HEK293 (cell line): ENCODE results near the gene CSF2.

ENCODE experiments used
- CTCF ChIA-PET: fragments of 350-600 bp; formaldehyde crosslinking; extraction: SDS; loops from one replicate; lab custom pipeline; 2021; ENCODE audit warnings: antibody characterized with exemption; lab: Yijun Ruan, JAX
- POLR2A ChIA-PET: fragments of 300-600 bp; formaldehyde crosslinking; extraction: SDS; loops from one replicate; lab custom pipeline; 2020; ENCODE audit warnings: antibody characterized with exemption, inconsistent platforms; lab: Yijun Ruan, JAX
- H3K27ac ChIP-seq: fragments of 200-500 bp; sonication (Bioruptor generic); 2 replicates; pipeline ENCODE4 v1.5.1; 2014; ENCODE audit warnings: low read depth, low read length, control low read depth, inconsistent platforms; ENCODE audit errors: extremely low read depth
- H3K36me3 ChIP-seq, 2 experiments: fragments of 200-500 bp in 1 of 2; sonication (Bioruptor generic) in 1 of 2; 1 replicate in 1 of 2; 2 replicates in 1 of 2; pipeline ENCODE4 v1.5.1; 2014 to 2017; ENCODE audit warnings: inconsistent platforms in 2 of 2, low read length in 2 of 2; ENCODE audit not compliant: control insufficient read depth in 2 of 2, insufficient read depth in 1 of 2
- H3K4me1 ChIP-seq: fragments of 200-500 bp; sonication (Bioruptor generic); 2 replicates; pipeline ENCODE4 v1.5.1; 2014; ENCODE audit warnings: mild to moderate bottlenecking, low read length, inconsistent platforms; ENCODE audit not compliant: control insufficient read depth, insufficient read depth
- H3K4me3 ChIP-seq: 2 replicates; pipeline ENCODE4 v1.5.1; 2011; ENCODE audit warnings: low read depth, mild to moderate bottlenecking, control low read depth, low read length, moderate library complexity
- H3K9me3 ChIP-seq: fragments of 200-500 bp; sonication (Bioruptor generic); 2 replicates; pipeline ENCODE4 v1.5.1; 2014; ENCODE audit warnings: low read depth, low read length, inconsistent platforms; ENCODE audit not compliant: control insufficient read depth, insufficient read depth
- EGR2 ChIP-seq: fragments of 450-650 bp; formaldehyde crosslinking; IDR thresholded peaks from 2 replicates; pipeline ENCODE4 v1.5.1; 2016; ENCODE audit warnings: low read depth, missing biosample characterization, missing genetic modification characterization
- ZNF157 ChIP-seq: fragments of 450-650 bp; formaldehyde crosslinking; IDR thresholded peaks from 2 replicates; pipeline ENCODE4 v1.5.1; 2016; ENCODE audit warnings: missing biosample characterization, missing genetic modification characterization
- ZNF184 ChIP-seq: fragments of 450-650 bp; IDR thresholded peaks from 2 replicates; pipeline ENCODE4 v1.5.1; 2018; ENCODE audit warnings: missing biosample characterization, mild to moderate bottlenecking, missing genetic modification characterization
- ZNF202 ChIP-seq: fragments of 450-650 bp; formaldehyde crosslinking; IDR thresholded peaks from 2 replicates; pipeline ENCODE4 v1.5.1; 2016; ENCODE audit warnings: missing biosample characterization, missing genetic modification characterization, borderline replicate concordance
- ZNF239 ChIP-seq: fragments of 450-650 bp; formaldehyde crosslinking; IDR thresholded peaks from 2 replicates; pipeline ENCODE4 v1.5.1; 2016; ENCODE audit warnings: missing biosample characterization, missing genetic modification characterization
- ZNF302 ChIP-seq: fragments of 450-650 bp; formaldehyde crosslinking; IDR thresholded peaks from 2 replicates; pipeline ENCODE4 v1.5.1; 2016; ENCODE audit warnings: missing biosample characterization, missing genetic modification characterization, low read depth
- ZNF350 ChIP-seq: fragments of 450-650 bp; formaldehyde crosslinking; IDR thresholded peaks from 2 replicates; pipeline ENCODE4 v1.5.0; 2017; ENCODE audit warnings: missing biosample characterization, mild to moderate bottlenecking, missing genetic modification characterization
- ZNF404 ChIP-seq: fragments of 450-650 bp; formaldehyde crosslinking; IDR thresholded peaks from 2 replicates; pipeline ENCODE4 v1.5.1; 2017; ENCODE audit warnings: missing biosample characterization, missing genetic modification characterization
- ZNF426 ChIP-seq: fragments of 450-650 bp; formaldehyde crosslinking; IDR thresholded peaks from 2 replicates; pipeline ENCODE4 v1.5.1; 2017; ENCODE audit warnings: missing biosample characterization, missing genetic modification characterization, mild to moderate bottlenecking, inconsistent platforms, moderate library complexity
- ZNF558 ChIP-seq: fragments of 450-650 bp; formaldehyde crosslinking; IDR thresholded peaks from 2 replicates; pipeline ENCODE4 v1.5.1; 2016; ENCODE audit warnings: missing biosample characterization, missing genetic modification characterization
- ZNF596 ChIP-seq: fragments of 450-650 bp; IDR thresholded peaks from 2 replicates; pipeline ENCODE4 v1.5.0; 2018; ENCODE audit warnings: missing biosample characterization, mild to moderate bottlenecking, missing genetic modification characterization, moderate library complexity
- ZNF610 ChIP-seq: fragments of 450-650 bp; formaldehyde crosslinking; IDR thresholded peaks from 2 replicates; pipeline ENCODE4 v1.5.1; 2016; ENCODE audit warnings: missing biosample characterization, missing genetic modification characterization, borderline replicate concordance
- TF ChIP-seq, protein P1 (sequence below): fragments of 450-650 bp; formaldehyde crosslinking; conservative IDR thresholded peaks from 2 replicates; pipeline ENCODE4 v1.5.1; 2016; ENCODE audit warnings: low read depth, missing biosample characterization, missing genetic modification characterization
- TF ChIP-seq, protein P2 (sequence below): IDR thresholded peaks from 2 replicates; pipeline ENCODE4 v1.6.1; 2011; ENCODE audit warnings: mild to moderate bottlenecking, low read depth, low read length, borderline replicate concordance
- TF ChIP-seq, protein P3 (sequence below): fragments of 450-650 bp; formaldehyde crosslinking; IDR thresholded peaks from 2 replicates; pipeline ENCODE4 v1.5.1; 2016; ENCODE audit warnings: missing biosample characterization, missing genetic modification characterization
- TF ChIP-seq, protein P4 (sequence below): fragments of 450-650 bp; formaldehyde crosslinking; IDR thresholded peaks from 2 replicates; pipeline ENCODE4 v1.5.1; 2016; ENCODE audit warnings: missing biosample characterization, missing genetic modification characterization
- TF ChIP-seq, protein P5 (sequence below): fragments of 450-650 bp; formaldehyde crosslinking; IDR thresholded peaks from 2 replicates; pipeline ENCODE4 v1.5.1; 2016; ENCODE audit warnings: missing biosample characterization, missing genetic modification characterization, low read depth

The CSF2 gene

DNA sequence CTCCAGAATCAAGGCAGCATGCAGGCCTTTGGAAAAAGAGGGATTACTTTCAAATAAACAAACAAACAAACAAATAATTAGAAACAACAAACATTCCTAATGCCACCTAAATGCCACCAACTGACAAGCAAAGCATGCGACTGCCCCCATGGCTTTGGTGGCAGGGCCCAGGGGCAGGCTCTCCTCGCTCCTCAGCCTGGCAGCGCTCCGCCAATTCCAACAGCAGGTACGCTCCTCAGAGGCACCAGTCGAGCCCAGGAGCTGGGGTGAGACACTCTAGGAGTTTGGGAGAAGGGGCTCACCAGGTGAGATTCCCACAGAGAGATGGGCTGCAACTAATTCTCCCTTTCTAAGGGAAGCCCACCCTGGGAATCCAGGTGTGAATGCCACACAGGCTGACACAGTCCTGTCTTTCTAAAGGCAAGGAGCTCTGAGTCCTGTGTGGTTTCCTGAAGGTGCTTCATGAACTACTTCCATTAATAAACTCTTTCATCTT lies 27.8 kb downstream of the CSF2 start:
- ChIA-PET POLR2A (no interaction called here), CTCF (no interaction called here)
- Histone ChIP-seq H3K36me3 (no peaks in the 10 kb centered on the region), H3K27ac (no peak overlapping the region), H3K9me3 (no peaks in the 10 kb centered on the region), H3K4me3 (no peak overlapping the region), H3K4me1 (peaks cover 3% of the 10 kb centered on the region; the same call in 1 of the 2 replicates)
- TF ChIP-seq, protein P1, sequence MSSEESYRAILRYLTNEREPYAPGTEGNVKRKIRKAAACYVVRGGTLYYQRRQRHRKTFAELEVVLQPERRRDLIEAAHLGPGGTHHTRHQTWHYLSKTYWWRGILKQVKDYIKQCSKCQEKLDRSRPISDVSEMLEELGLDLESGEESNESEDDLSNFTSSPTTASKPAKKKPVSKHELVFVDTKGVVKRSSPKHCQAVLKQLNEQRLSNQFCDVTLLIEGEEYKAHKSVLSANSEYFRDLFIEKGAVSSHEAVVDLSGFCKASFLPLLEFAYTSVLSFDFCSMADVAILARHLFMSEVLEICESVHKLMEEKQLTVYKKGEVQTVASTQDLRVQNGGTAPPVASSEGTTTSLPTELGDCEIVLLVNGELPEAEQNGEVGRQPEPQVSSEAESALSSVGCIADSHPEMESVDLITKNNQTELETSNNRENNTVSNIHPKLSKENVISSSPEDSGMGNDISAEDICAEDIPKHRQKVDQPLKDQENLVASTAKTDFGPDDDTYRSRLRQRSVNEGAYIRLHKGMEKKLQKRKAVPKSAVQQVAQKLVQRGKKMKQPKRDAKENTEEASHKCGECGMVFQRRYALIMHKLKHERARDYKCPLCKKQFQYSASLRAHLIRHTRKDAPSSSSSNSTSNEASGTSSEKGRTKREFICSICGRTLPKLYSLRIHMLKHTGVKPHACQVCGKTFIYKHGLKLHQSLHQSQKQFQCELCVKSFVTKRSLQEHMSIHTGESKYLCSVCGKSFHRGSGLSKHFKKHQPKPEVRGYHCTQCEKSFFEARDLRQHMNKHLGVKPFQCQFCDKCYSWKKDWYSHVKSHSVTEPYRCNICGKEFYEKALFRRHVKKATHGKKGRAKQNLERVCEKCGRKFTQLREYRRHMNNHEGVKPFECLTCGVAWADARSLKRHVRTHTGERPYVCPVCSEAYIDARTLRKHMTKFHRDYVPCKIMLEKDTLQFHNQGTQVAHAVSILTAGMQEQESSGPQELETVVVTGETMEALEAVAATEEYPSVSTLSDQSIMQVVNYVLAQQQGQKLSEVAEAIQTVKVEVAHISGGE (tag by site-specific recombination) = no peak
- TF ChIP-seq ZNF350 (tag by site-specific recombination) (no peak), ZNF157 (tag by site-specific recombination) (no peak), ZNF610 (tag by site-specific recombination) (no peak)
- TF ChIP-seq, protein P2, sequence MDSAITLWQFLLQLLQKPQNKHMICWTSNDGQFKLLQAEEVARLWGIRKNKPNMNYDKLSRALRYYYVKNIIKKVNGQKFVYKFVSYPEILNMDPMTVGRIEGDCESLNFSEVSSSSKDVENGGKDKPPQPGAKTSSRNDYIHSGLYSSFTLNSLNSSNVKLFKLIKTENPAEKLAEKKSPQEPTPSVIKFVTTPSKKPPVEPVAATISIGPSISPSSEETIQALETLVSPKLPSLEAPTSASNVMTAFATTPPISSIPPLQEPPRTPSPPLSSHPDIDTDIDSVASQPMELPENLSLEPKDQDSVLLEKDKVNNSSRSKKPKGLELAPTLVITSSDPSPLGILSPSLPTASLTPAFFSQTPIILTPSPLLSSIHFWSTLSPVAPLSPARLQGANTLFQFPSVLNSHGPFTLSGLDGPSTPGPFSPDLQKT = no peak
- TF ChIP-seq, all 188 proteins: peak for 0

DNA sequence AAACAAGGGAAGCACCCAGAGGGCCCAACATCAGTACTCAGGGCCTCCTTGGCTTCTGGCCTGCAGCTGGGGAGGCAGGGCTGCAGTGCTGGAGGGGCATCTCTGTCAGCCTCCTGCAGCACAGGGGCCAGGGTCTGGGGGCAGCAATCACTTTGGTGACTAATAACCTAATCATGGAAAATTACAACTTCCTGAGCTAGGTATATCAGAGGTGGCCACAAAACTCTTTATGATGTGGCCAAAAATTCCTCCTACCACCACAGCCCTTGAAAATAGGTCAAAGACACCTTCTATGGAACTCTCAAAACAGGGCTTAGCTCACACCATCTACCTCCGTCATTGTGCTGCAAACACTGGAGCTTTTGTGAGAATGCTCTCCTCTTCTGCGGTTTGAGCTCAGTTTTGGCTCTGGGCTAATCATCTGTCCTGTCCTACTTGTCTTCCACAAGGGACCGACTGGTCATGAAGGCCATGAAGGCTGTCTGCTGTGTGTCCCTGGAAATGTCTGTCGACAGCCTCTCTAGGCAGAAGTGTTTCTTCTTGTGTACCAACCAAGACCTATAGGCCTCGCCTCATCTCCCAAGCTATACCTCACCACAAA lies 28.6 kb downstream of the CSF2 start:
- Histone ChIP-seq H3K4me3 (no peak overlapping the region), H3K9me3 (no peaks in the 10 kb centered on the region), H3K36me3 (no peaks in the 10 kb centered on the region), H3K4me1 (peaks cover 3% of the 10 kb centered on the region; the same call in 1 of the 2 replicates), H3K27ac (no peak overlapping the region)
- TF ChIP-seq ZNF302 (tag by site-specific recombination) = no peak
- no peak for TF ChIP-seq ZNF184 (tag by site-specific recombination)
- no peak for TF ChIP-seq ZNF202 (tag by site-specific recombination)
- no peak for TF ChIP-seq ZNF558
- TF ChIP-seq, protein P3, sequence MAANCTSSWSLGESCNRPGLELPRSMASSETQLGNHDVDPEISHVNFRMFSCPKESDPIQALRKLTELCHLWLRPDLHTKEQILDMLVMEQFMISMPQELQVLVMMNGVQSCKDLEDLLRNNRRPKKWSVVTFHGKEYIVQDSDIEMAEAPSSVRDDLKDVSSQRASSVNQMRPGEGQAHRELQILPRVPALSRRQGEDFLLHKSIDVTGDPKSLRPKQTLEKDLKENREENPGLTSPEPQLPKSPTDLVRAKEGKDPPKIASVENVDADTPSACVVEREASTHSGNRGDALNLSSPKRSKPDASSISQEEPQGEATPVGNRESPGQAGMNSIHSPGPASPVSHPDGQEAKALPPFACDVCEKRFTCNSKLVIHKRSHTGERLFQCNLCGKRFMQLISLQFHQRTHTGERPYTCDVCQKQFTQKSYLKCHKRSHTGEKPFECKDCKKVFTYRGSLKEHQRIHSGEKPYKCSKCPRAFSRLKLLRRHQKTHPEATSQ (tag by site-specific recombination) = no peak
- TF ChIP-seq ZNF239 = no peak
- TF ChIP-seq ZNF596 (tag by site-specific recombination) = no peak
- TF ChIP-seq EGR2 (tag by site-specific recombination) = no peak
- TF ChIP-seq, protein P4, sequence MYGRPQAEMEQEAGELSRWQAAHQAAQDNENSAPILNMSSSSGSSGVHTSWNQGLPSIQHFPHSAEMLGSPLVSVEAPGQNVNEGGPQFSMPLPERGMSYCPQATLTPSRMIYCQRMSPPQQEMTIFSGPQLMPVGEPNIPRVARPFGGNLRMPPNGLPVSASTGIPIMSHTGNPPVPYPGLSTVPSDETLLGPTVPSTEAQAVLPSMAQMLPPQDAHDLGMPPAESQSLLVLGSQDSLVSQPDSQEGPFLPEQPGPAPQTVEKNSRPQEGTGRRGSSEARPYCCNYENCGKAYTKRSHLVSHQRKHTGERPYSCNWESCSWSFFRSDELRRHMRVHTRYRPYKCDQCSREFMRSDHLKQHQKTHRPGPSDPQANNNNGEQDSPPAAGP (tag by site-specific recombination) = no peak
- no peak for TF ChIP-seq ZNF426 (tag by site-specific recombination)
- no peak for TF ChIP-seq ZNF404 (tag by site-specific recombination)
- TF ChIP-seq, protein P5, sequence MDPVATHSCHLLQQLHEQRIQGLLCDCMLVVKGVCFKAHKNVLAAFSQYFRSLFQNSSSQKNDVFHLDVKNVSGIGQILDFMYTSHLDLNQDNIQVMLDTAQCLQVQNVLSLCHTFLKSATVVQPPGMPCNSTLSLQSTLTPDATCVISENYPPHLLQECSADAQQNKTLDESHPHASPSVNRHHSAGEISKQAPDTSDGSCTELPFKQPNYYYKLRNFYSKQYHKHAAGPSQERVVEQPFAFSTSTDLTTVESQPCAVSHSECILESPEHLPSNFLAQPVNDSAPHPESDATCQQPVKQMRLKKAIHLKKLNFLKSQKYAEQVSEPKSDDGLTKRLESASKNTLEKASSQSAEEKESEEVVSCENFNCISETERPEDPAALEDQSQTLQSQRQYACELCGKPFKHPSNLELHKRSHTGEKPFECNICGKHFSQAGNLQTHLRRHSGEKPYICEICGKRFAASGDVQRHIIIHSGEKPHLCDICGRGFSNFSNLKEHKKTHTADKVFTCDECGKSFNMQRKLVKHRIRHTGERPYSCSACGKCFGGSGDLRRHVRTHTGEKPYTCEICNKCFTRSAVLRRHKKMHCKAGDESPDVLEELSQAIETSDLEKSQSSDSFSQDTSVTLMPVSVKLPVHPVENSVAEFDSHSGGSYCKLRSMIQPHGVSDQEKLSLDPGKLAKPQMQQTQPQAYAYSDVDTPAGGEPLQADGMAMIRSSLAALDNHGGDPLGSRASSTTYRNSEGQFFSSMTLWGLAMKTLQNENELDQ (tag by site-specific recombination) = no peak
- ChIA-PET POLR2A (interaction anchor here (1.2 kb wide), 1 partner anchor 192 kb away, joined by 4 read pairs; the partner anchor contains the start of gene SLC22A4), CTCF (interaction anchor here (0.6 to 1.0 kb wide), 2 partner anchors 37 to 286 kb away, joined by 3 read pairs; no protein-coding TSS in a partner anchor)
